NT2/D1 (cell line): Measurements from ENCODE around the gene SYK.

Experiments
- SUZ12 ChIP-seq: IDR thresholded peaks from 2 replicates; pipeline ENCODE4 v1.6.1; 2011; ENCODE audit not compliant: insufficient read length, insufficient read depth; ENCODE audit errors: extremely low read depth
- YY1 ChIP-seq: IDR thresholded peaks from 2 replicates; pipeline ENCODE4 v1.6.1; 2011; ENCODE audit not compliant: insufficient read length, insufficient read depth
- ZNF274 ChIP-seq: IDR thresholded peaks from 2 replicates; pipeline ENCODE4 v1.6.1; 2011; ENCODE audit warnings: mild to moderate bottlenecking, low read depth, low read length

DNA sequence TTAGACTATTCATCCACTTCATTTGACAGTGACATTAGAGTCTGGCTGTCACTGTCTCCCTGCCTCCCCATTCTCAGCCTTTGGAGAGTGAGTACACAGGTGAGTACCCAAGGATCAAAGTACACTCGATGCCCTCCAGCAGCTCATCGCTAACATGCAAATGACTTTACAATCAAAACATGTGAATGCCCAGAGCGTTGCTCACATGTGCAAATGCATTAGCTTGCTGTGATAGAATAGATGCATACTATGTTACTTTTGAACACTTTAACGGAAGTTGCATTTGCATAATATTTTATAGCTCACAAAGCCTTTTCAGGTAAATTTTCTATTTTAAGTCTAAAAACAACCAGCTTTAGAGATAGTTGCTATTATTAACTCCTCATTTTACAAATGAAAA, 107.6 kb downstream of the SYK start:
- TF ChIP-seq ZNF274 = no peak
- TF ChIP-seq YY1 = no peak
- TF ChIP-seq SUZ12 = no peak
